Neural cell (in vitro differentiated cells): ENCODE data around the gene SLC20A1.

ENCODE experiments used
- EP300 ChIP-seq: fragments of 450-650 bp; conservative IDR thresholded peaks from 2 replicates; pipeline ENCODE4 v1.6.1; 2014; ENCODE audit warnings: antibody characterized with exemption, mild to moderate bottlenecking, moderate library complexity; ENCODE audit not compliant: poor library complexity, severe bottlenecking
- EZH2 ChIP-seq: fragments of 200-600, 300-800 bp; shearing (Covaris generic), sonication (generic); IDR thresholded peaks from 2 replicates; pipeline ENCODE4 v1.6.1; 2014; ENCODE audit warnings: antibody characterized with exemption, low read length, borderline replicate concordance, mild to moderate bottlenecking; ENCODE audit not compliant: insufficient read depth, poor library complexity, severe bottlenecking
- MXI1 ChIP-seq: fragments of 450-650 bp; conservative IDR thresholded peaks from 2 replicates; pipeline ENCODE4 v1.6.1; 2014; ENCODE audit warnings: antibody characterized with exemption, mild to moderate bottlenecking; ENCODE audit not compliant: poor library complexity, severe bottlenecking
- POLR2AphosphoS5 ChIP-seq: IDR thresholded peaks from 2 replicates; pipeline ENCODE4 v1.6.1; 2012
- RAD21 ChIP-seq: fragments of 450-650 bp; conservative IDR thresholded peaks from 2 replicates; pipeline ENCODE4 v1.6.1; 2014; ENCODE audit warnings: antibody characterized with exemption, mild to moderate bottlenecking, moderate library complexity
- SMC3 ChIP-seq: fragments of 450-650 bp; conservative IDR thresholded peaks from 2 replicates; pipeline ENCODE4 v1.6.1; 2014; ENCODE audit warnings: antibody characterized with exemption, mild to moderate bottlenecking, moderate library complexity; ENCODE audit not compliant: poor library complexity
- TAF1 ChIP-seq: IDR thresholded peaks from 2 replicates; pipeline ENCODE4 v1.6.1; 2012; ENCODE audit warnings: low read depth
- TF ChIP-seq, protein P1 (sequence below): IDR thresholded peaks from 2 replicates; pipeline ENCODE4 v1.6.1; 2012; ENCODE audit warnings: borderline replicate concordance
- TF ChIP-seq, protein P2 (sequence below): fragments of 450-650 bp; IDR thresholded peaks from 2 replicates; pipeline ENCODE4 v1.5.1; 2014; ENCODE audit warnings: antibody characterized with exemption, mild to moderate bottlenecking, moderate library complexity; ENCODE audit not compliant: poor library complexity, severe bottlenecking

GRCh38 chr2:112648081-112648480 is 2.3 kb downstream of the SLC20A1 start:
- TF ChIP-seq EZH2 = no peak
- TF ChIP-seq, protein P1, sequence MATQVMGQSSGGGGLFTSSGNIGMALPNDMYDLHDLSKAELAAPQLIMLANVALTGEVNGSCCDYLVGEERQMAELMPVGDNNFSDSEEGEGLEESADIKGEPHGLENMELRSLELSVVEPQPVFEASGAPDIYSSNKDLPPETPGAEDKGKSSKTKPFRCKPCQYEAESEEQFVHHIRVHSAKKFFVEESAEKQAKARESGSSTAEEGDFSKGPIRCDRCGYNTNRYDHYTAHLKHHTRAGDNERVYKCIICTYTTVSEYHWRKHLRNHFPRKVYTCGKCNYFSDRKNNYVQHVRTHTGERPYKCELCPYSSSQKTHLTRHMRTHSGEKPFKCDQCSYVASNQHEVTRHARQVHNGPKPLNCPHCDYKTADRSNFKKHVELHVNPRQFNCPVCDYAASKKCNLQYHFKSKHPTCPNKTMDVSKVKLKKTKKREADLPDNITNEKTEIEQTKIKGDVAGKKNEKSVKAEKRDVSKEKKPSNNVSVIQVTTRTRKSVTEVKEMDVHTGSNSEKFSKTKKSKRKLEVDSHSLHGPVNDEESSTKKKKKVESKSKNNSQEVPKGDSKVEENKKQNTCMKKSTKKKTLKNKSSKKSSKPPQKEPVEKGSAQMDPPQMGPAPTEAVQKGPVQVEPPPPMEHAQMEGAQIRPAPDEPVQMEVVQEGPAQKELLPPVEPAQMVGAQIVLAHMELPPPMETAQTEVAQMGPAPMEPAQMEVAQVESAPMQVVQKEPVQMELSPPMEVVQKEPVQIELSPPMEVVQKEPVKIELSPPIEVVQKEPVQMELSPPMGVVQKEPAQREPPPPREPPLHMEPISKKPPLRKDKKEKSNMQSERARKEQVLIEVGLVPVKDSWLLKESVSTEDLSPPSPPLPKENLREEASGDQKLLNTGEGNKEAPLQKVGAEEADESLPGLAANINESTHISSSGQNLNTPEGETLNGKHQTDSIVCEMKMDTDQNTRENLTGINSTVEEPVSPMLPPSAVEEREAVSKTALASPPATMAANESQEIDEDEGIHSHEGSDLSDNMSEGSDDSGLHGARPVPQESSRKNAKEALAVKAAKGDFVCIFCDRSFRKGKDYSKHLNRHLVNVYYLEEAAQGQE = no peak
- no peak for TF ChIP-seq TAF1
- TF ChIP-seq POLR2AphosphoS5 = no peak
- TF ChIP-seq, protein P2, sequence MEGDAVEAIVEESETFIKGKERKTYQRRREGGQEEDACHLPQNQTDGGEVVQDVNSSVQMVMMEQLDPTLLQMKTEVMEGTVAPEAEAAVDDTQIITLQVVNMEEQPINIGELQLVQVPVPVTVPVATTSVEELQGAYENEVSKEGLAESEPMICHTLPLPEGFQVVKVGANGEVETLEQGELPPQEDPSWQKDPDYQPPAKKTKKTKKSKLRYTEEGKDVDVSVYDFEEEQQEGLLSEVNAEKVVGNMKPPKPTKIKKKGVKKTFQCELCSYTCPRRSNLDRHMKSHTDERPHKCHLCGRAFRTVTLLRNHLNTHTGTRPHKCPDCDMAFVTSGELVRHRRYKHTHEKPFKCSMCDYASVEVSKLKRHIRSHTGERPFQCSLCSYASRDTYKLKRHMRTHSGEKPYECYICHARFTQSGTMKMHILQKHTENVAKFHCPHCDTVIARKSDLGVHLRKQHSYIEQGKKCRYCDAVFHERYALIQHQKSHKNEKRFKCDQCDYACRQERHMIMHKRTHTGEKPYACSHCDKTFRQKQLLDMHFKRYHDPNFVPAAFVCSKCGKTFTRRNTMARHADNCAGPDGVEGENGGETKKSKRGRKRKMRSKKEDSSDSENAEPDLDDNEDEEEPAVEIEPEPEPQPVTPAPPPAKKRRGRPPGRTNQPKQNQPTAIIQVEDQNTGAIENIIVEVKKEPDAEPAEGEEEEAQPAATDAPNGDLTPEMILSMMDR = no peak
- no peak for TF ChIP-seq RAD21
- TF ChIP-seq EP300 = no peak
- no peak for TF ChIP-seq SMC3
- TF ChIP-seq MXI1 = no peak
